ENCODE results near the gene REEP5. TPM values are rescaled to one million over a fixed set of nuclear protein-coding genes. Genes with fewer than 3 reads are reported as not detected.

REEP5 gene
- total and polyA plus RNA-seq, 2 of the 4 experiments (the other 2 are of a cell fraction), result 49.3 to 82.0 TPM

- peak; percentile 4; the same call in 1 of the 2 replicates for TF ChIP-seq CEBPB (IDR thresholded peaks at IDR 0.05; ENCODE audit: low read depth, low read length)
- TF ChIP-seq MAFK (IDR thresholded peaks at IDR 0.05; ENCODE audit: low read depth, low read length), result peak; percentile 58
- TF ChIP-seq RAD21 (IDR thresholded peaks at IDR 0.05; ENCODE audit: low read length), result no peak
- no peak overlapping the region for H3K4ac ChIP-seq (ENCODE audit: low read depth, low read length)
- H3K27ac ChIP-seq (ENCODE audit: insufficient read depth, low read length), result no peak overlapping the region
- no peak overlapping the region for H4K5ac ChIP-seq (ENCODE audit: low read depth, low read length)
- peaks cover 2% of the 10 kb centered on the region for H3K27me3 ChIP-seq (ENCODE audit: control insufficient read depth, insufficient read depth, low read length)
- BruUV-seq (replicated peaks), result no TSS peak
- no peak overlapping the region for H2AFZ ChIP-seq (replicated peaks; ENCODE audit: low read length, poor library complexity)
- no peaks in the 10 kb centered on the region for H3K79me1 ChIP-seq (ENCODE audit: low read depth in 1 of 2, low read length in 2 of 2)
- H2BK5ac ChIP-seq (ENCODE audit: low read depth, low read length, poor library complexity, severe bottlenecking), result no peak overlapping the region
- H3K36me3 ChIP-seq (ENCODE audit: control insufficient read depth, insufficient read depth, low read length), result no peaks in the 10 kb centered on the region
- no peak overlapping the region for H2AK5ac ChIP-seq (ENCODE audit: low read depth, low read length)
- no peak overlapping the region for H3K4me2 ChIP-seq (ENCODE audit: low read depth, low read length)
- no peaks in the 10 kb centered on the region for H4K20me1 ChIP-seq (ENCODE audit: insufficient read depth, low read length)
- H3K9ac ChIP-seq (ENCODE audit: low read depth, low read length), result no peak overlapping the region
- ChIA-PET CTCF (no interaction called here), POLR2A (ENCODE audit: unreplicated experiment) (no interaction called here)
- no peak for DNase-seq
- H3K9me1 ChIP-seq (ENCODE audit: insufficient read depth, low read length), result no peaks in the 10 kb centered on the region
- no peak overlapping the region for H2BK20ac ChIP-seq (ENCODE audit: low read depth, low read length)
- WGBS, 2 experiments (ENCODE audit: extremely low coverage in 2 of 2, insufficient read length in 1 of 2), result no CpG with 5 or more reads among the region's 1 CpG
- no peak overlapping the region for H2BK120ac ChIP-seq (ENCODE audit: low read depth, low read length)
- no peak overlapping the region for H3K4me3 ChIP-seq (ENCODE audit: insufficient read depth, low read depth, low read length)
- no peaks in the 10 kb centered on the region for H3K4me1 ChIP-seq (ENCODE audit: control insufficient read depth, insufficient read depth, low read length)
- H3K23ac ChIP-seq (ENCODE audit: low read depth, low read length), result no peak overlapping the region
- no peak overlapping the region for H4K8ac ChIP-seq (ENCODE audit: low read depth in 2 of 2, low read length in 2 of 2)
- no peak overlapping the region for H3K18ac ChIP-seq (ENCODE audit: low read depth, low read length)
- H3K9me3 ChIP-seq (ENCODE audit: control insufficient read depth, insufficient read depth, low read length), result no peaks in the 10 kb centered on the region
- in situ Hi-C loops (cut with MboI; ENCODE audit: low sequenced_read_pairs), result no loop called here
- H4K91ac ChIP-seq (ENCODE audit: insufficient read depth, low read depth, low read length), result no peak overlapping the region
- no peak overlapping the region for H3K56ac ChIP-seq (ENCODE audit: extremely low read depth, insufficient read depth, low read length)
- dilution Hi-C loops (cut with HindIII; ENCODE audit: low sequenced_read_pairs, unreplicated experiment), result no loop called here
- ATAC-seq (ENCODE audit: low read depth), result no peak
- no peak overlapping the region for H2BK15ac ChIP-seq (ENCODE audit: low read depth, low read length)
- no peak overlapping the region for H3K14ac ChIP-seq (replicated peaks; ENCODE audit: low read depth, low read length)
- intact Hi-C loops (cut with micrococcal nuclease), result no loop called here
- no peak overlapping the region for H2AK9ac ChIP-seq (replicated peaks; ENCODE audit: low read depth, low read length, poor library complexity)
Observed at GRCh38 chr5:112948458-112948857, 26.4 kb upstream of the REEP5 start.
